ENCODE data around the gene COX7A2. TPM values are rescaled to one million over a fixed set of nuclear protein-coding genes. Genes with fewer than 3 reads are reported as not detected.

The COX7A2 gene
- total RNA-seq, 2 experiments from 2014 or later: 469 to 471 TPM

DNA sequence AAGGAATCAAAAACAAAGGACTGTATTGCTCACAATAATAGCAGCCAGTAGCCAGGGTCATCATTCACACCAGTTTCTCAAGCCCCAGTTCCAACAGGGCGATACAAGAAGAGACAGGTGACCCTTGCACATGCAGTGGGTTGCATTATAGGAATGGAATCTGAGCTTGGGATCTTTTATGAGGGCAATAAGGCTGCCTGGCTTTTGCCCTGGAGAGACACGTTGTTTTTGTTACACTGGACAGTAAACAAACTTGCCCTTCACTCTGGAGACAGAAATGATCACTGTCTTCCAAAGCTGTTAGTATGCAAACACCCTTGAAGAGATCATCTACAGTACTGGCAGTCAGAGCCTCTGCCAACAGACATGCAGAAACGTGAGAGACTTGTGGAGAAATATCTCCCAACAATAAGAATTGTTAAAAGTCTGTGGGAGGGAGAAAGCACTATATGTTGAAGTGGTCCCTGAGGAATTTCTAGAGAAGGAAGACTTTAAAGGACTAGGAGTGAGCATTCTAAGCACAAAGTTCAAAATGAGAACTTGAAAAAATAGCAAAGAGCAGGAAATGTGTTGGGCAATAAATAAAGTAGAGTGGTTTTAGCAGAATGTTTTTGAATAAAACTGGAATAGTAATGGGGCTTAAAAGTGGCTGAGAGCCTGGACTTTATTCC, 31.5 kb downstream of the COX7A2 start:
- Mint-ChIP-seq H3K4me3 (no peak overlapping the region), H3K27ac (no peak overlapping the region), H3K4me1 (peaks cover 19% of the 10 kb centered on the region), H3K36me3 (ENCODE audit: low read depth) (no peaks in the 10 kb centered on the region), H3K9me3 (no peaks in the 10 kb centered on the region), H3K27me3 (peaks cover 37% of the 10 kb centered on the region)
- CTCF ChIA-PET: interaction anchor here (0.5 to 6.1 kb wide), 10 partner anchors 7 to 1479 kb away, joined by 3 to 53 read pairs (median 7); no protein-coding TSS in a partner anchor
- POLR2A ChIA-PET: interaction anchor here (0.6 kb wide), 1 partner anchor 330 kb away, joined by 3 read pairs; no protein-coding TSS in a partner anchor
- DNase-seq: no peak

DNA sequence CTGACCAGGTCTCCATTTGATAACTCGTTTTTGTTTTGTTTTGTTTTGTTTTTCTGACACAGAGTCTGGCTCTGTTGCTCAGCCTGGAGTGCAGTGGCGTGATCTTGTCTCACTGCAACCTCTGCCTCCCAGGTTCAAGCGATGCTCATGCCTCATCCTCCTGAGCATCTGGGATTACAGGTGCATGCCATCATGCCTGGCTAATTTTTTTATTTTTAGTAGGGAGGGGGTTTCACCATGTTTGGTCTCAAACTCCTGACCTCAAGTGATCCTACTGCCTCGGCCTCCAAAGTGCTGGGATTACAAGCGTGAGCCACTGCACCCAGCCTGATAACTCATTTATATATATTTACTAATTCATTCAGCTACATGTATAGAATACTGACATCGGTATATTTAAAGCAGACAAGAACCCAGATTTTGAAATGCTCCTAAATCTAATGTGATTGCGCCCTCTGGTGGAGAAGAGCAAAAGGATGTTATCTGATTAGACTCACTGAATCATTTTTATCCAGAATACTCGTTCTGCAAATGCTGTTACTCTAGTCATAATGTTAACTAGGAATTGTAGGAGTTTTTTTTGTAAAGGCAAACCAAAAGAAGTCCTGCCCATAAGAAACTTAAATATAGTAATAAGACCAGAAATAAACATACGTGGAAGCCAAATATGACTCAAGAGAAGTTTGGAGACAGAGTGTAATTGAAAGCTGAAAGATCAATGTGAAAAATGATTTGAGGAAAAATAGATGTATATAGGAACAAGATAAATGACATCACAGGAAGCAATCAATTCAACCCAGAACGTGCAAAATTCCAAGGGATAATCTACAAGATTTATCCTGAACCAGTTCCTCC, 32.5 kb downstream of the COX7A2 start:
- ChIA-PET POLR2A (interaction anchor here (0.6 kb wide), 1 partner anchor 331 kb away, joined by 3 read pairs; no protein-coding TSS in a partner anchor), CTCF (interaction anchor here (0.5 to 6.1 kb wide), 18 partner anchors 8 to 1478 kb away, joined by 3 to 53 read pairs (median 4); partner anchors contain the start of gene COX7A2)
- no peak overlapping the region for H3K27ac Mint-ChIP-seq
- H3K27me3 Mint-ChIP-seq: peaks cover 44% of the 10 kb centered on the region
- H3K4me3 Mint-ChIP-seq: no peak overlapping the region
- H3K36me3 Mint-ChIP-seq (ENCODE audit: low read depth): no peaks in the 10 kb centered on the region
- DNase-seq: peak; percentile 39
- no peaks in the 10 kb centered on the region for H3K9me3 Mint-ChIP-seq
- H3K4me1 Mint-ChIP-seq: peaks cover 27% of the 10 kb centered on the region

DNA sequence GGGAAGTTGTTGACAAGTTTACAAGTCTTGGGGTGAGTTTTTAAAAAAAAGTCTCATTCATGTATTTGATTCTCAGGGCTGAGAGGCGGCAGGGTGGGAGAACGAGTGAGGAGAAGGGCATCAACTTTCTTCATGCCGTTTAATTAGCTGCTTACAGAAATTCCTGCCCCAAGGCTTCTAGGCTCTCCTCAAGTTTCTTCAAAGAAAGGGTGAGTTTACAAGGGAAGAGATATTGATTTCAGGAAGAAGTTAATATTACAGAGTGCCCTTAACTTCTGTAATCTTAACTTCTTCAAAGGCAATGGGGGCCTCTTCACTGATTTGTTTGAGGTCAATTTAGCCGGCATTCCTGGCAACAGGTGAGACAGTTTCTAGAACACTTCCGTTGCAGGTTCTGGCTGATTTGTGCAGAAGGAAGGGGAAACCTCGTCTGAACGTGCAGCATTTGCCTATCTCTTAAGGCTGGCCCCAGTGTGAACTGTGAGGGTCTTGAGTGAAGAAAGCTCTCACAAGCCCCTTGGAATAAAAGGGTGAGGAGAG, 34.3 kb downstream of the COX7A2 start:
- CTCF ChIA-PET: interaction anchor here (0.5 to 6.1 kb wide), 28 partner anchors 8 to 1476 kb away, joined by 3 to 53 read pairs (median 3); no protein-coding TSS in a partner anchor
- H3K27me3 Mint-ChIP-seq: peaks cover 62% of the 10 kb centered on the region
- H3K36me3 Mint-ChIP-seq (ENCODE audit: low read depth): no peaks in the 10 kb centered on the region
- peaks cover 44% of the 10 kb centered on the region for H3K4me1 Mint-ChIP-seq
- no peak overlapping the region for H3K4me3 Mint-ChIP-seq
- no peak overlapping the region for H3K27ac Mint-ChIP-seq
- H3K9me3 Mint-ChIP-seq: no peaks in the 10 kb centered on the region
- DNase-seq: no peak
- POLR2A ChIA-PET: no interaction called here

DNA sequence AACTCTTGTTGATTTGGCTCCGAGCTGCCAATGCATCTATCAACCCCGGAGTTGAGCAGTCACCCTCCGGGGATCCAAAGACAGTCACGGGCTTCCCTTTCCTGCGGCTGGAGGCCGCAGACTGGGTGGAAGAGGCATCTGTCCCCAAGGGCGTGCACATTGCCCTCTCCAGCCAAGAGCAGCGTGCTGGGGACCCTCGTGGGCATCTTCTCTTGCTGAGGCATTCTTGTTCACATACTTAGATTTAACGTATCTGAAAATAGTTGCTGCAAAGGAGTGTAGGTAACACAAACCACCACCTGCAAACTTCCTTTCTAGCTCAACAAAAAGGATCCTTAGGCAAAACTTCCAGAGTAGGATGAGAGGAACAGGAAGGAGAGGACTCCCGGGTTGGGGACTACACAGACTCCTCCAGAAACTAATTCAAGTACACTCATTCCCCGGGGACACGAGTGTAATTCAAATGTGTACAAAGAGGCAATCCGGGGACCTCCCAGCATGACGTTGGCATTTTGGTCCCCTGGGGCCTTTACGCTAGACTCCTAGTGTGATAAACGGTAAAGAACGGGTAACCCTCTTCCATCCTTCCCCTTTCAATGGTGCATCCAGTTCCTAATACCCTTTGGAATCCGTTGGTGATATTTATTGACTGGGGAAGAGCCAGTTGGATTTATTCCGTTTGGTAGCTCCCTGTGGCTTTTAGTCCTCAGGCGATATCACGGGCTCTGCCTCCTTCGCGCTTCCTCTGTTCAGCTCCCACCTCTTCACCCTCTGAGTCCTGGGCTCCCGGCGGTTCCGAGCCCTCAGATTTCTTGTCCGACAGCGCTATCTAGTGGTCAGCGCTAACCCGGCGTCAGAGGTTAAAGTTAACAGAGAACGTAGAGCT, 35.1 kb downstream of the COX7A2 start:
- Mint-ChIP-seq H3K4me3 (peak overlapping the region; percentile 30), H3K36me3 (ENCODE audit: low read depth) (no peaks in the 10 kb centered on the region), H3K27me3 (peaks cover 69% of the 10 kb centered on the region), H3K9me3 (no peaks in the 10 kb centered on the region), H3K4me1 (peaks cover 48% of the 10 kb centered on the region), H3K27ac (no peak overlapping the region)
- DNase-seq: peak; percentile 83
- POLR2A ChIA-PET: no interaction called here
- CTCF ChIA-PET: interaction anchor here (0.5 to 6.1 kb wide), 24 partner anchors 9 to 1476 kb away, joined by 3 to 53 read pairs (median 3); no protein-coding TSS in a partner anchor

DNA sequence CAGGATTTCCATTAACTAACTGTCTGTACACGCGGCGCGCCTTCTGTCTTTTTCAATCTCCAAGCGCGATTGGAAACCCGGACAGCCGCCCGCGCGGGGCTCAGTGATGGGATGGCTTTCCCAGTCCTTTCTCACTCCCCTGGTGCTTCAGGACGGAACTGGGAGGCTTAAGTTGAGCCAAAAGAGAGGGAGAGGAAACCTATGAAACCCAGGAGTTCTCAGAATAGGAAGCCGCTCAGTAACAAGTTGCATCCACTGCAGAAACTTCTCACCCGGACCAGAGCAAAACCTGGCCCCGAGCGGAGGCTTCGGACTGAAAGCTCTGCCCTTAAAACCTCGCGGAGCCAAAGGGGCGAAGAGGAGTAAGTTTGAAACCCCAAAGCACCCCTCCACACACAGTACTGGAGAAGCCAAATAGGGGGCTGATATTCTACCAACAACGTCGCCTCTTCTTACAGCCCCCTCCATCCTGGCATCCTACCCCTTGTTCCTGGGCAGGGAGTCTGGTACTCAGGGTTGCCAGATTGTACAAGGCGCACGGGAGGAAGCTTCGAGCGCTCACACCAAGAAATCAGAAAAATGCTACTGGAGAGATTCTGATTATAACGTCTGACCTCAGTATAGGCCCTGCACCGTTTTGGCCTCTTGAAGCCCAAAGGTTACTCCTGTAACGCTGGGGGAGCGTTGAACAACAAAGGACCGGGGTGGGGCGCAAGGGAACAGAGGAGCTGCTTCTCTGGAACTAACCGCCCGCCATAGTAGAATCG, 36.8 kb downstream of the COX7A2 start:
- CTCF ChIA-PET: interaction anchor here (3.3 to 6.1 kb wide), 2 partner anchors 1115 to 1469 kb away, joined by 12 to 53 read pairs; no protein-coding TSS in a partner anchor
- Mint-ChIP-seq H3K4me1 (peaks cover 53% of the 10 kb centered on the region), H3K27me3 (peaks cover 82% of the 10 kb centered on the region), H3K27ac (no peak overlapping the region), H3K36me3 (ENCODE audit: low read depth) (peaks cover 4% of the 10 kb centered on the region), H3K4me3 (no peak overlapping the region), H3K9me3 (no peaks in the 10 kb centered on the region)
- POLR2A ChIA-PET: no interaction called here
- no peak for DNase-seq

DNA sequence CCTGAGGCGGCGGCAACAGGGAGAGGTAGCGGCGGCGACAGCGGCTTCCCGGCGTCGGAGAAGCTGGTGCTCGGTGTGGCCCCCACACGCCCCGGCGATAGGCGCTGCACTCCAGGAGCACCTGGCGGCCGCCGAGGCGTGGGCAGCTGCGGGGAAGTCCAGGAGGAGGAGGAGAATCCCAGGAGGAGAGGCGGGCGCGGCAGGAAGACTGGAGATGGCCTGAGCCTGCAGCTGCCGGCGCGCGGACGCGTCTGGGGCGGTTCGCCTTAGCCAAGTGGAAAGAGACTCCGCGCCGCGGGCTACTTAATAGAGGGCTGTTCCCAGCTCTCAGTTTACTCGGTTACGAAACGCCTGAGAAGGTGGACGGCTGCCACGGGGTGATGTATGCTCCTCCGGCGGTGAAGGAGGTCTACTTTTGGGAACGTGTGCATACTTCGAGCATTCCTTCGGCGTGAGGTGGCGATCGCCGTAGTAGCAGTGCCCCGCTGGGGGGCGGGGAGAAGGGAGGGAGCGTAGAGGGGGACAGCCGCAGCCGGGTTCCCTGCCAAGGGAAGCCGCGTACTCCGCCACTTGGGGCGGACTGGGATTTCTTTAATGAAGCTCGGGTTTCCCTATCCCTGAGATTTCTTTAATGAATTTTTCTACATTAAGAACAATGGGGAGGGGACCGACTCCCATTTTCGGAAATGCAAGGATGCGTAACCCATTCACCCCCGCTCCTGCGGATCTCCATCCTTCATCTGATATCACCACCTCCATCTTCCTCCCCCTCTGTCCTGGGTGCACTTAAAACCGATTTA, 37.6 kb downstream of the COX7A2 start, which contains the start of gene COL12A1:
TSS of gene COL12A1 (minus strand) at position 278 of the 800 bp plus-strand sequence. CDS start 3,261 bp downstream, outside the sequence.
- no peak for DNase-seq
- CTCF ChIA-PET: interaction anchor here (3.3 to 6.1 kb wide), 2 partner anchors 1114 to 1468 kb away, joined by 12 to 53 read pairs; no protein-coding TSS in a partner anchor
- Mint-ChIP-seq H3K27me3 (peaks cover 86% of the 10 kb centered on the region), H3K9me3 (no peaks in the 10 kb centered on the region), H3K36me3 (ENCODE audit: low read depth) (peaks cover 4% of the 10 kb centered on the region), H3K4me3 (peak within 1 kb of the TSS; percentile 55), H3K27ac (no peak within 1 kb of the TSS), H3K4me1 (peaks cover 53% of the 10 kb centered on the region)
- POLR2A ChIA-PET: no interaction called here

DNA sequence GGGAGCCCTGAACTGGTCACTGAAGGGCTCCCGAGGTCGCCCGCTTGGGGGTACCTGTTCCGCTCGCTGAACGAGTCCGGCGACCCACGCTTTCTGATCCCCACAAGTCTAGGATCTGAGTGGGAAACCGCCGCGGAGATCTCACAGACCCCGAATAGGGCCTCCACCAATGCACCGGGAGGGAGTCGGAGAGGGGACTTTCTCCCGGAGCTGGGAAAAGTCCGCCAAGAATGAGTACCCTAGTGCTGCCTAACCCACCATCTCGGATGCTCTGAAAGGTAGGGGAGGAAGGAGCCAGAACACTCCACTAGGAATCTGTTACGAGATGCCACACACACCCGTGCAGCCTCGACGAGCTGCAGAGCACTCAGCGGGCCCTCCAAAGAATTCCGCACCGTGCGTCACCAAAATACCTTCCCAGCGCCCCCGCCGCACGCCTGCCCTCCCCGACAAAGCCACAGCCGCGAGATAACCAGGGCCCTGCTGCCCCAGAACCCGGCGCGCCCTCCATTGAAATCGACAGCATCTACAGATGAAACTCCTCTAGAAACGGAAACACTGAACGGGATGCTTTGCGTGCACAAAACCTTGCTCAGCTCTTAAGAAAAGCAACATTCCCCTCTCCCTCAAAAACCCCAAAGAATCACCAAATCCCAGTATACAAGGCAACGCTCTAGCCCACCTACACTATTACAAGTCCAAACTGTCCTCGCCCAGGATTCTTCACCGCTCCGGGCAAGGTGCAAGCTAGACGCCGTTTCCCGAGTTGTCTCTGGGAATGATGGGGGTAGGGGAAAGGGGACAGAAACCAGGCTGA, 38.4 kb downstream of the COX7A2 start:
- DNase-seq: peak; percentile 24
- Mint-ChIP-seq H3K36me3 (ENCODE audit: low read depth) (peaks cover 4% of the 10 kb centered on the region), H3K4me1 (peaks cover 53% of the 10 kb centered on the region), H3K4me3 (peak overlapping the region; percentile 55), H3K27me3 (peaks cover 84% of the 10 kb centered on the region), H3K9me3 (no peaks in the 10 kb centered on the region), H3K27ac (no peak overlapping the region)
- ChIA-PET POLR2A (no interaction called here), CTCF (interaction anchor here (1.8 to 3.3 kb wide), 2 partner anchors 38 to 1467 kb away, joined by 4 to 12 read pairs; partner anchors contain the start of gene COX7A2)

DNA sequence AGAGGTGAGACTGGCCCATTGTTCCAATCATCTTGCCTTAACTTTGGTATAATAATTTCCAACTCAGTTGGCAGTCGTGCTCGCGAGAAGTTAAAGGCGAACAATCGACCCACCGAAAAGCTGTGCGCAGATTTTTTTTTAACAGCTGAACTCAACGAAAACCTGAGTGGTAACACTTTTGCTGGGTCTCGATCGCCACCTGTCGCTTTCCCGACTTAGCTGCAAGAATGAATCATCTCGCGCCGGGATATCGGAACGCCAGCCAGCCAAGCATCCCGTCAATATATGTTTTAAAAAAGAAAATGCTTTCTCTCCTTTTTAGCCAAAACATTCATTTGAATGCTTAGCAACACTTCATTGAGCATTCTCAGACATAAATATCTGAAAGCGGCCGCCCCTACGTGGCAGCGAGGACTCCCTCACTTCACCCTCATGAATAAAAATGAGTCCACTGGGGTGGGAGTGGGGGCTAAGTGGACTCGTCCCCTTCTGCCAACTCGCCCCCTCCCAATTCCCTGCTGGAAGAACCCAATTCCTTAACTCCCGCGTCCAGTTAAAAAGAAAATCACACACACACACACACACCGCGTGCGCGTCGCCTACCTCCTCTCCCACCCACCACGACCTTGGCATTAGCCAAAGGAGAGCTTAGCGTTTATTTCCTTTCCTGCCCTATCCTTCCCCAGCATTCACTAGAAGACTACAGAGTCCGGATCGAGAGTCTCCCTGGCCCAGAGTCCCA, 39.2 kb downstream of the COX7A2 start:
- H3K4me3 Mint-ChIP-seq: no peak overlapping the region
- ChIA-PET POLR2A (no interaction called here), CTCF (interaction anchor here (0.7 to 3.3 kb wide), 11 partner anchors 23 to 1471 kb away, joined by 3 to 12 read pairs (median 3); partner anchors contain the start of gene COX7A2)
- peaks cover 4% of the 10 kb centered on the region for H3K36me3 Mint-ChIP-seq (ENCODE audit: low read depth)
- peaks cover 82% of the 10 kb centered on the region for H3K27me3 Mint-ChIP-seq
- H3K9me3 Mint-ChIP-seq: no peaks in the 10 kb centered on the region
- H3K4me1 Mint-ChIP-seq: peaks cover 53% of the 10 kb centered on the region
- DNase-seq: peak; percentile 49
- H3K27ac Mint-ChIP-seq: no peak overlapping the region

DNA sequence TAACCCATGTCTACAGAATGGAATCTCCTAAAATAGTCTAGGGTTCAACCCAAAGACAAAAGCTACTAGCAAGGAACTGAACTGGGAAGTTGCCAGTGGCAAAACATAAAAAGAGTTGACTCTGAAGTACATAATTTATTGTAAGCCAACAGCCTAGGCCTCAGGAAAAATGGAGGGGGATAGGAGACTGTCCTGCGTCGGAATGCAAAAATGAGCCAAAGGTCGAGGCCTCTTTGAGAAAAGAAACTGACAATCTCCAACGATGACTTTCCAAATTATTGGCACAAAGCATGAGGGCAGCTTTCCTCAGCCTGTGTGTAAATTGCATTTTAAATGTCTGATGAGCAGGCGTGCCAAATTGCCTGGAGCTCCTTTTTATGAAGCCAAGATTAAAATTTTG, 39.9 kb downstream of the COX7A2 start:
- H3K4me3 Mint-ChIP-seq: no peak overlapping the region
- no peak overlapping the region for H3K27ac Mint-ChIP-seq
- H3K4me1 Mint-ChIP-seq: peaks cover 49% of the 10 kb centered on the region
- no peak for DNase-seq
- H3K36me3 Mint-ChIP-seq (ENCODE audit: low read depth): peaks cover 4% of the 10 kb centered on the region
- POLR2A ChIA-PET: no interaction called here
- H3K9me3 Mint-ChIP-seq: no peaks in the 10 kb centered on the region
- peaks cover 80% of the 10 kb centered on the region for H3K27me3 Mint-ChIP-seq
- CTCF ChIA-PET: interaction anchor here (0.7 to 3.3 kb wide), 14 partner anchors 8 to 1470 kb away, joined by 3 to 12 read pairs (median 3); partner anchors contain the start of gene COX7A2

DNA sequence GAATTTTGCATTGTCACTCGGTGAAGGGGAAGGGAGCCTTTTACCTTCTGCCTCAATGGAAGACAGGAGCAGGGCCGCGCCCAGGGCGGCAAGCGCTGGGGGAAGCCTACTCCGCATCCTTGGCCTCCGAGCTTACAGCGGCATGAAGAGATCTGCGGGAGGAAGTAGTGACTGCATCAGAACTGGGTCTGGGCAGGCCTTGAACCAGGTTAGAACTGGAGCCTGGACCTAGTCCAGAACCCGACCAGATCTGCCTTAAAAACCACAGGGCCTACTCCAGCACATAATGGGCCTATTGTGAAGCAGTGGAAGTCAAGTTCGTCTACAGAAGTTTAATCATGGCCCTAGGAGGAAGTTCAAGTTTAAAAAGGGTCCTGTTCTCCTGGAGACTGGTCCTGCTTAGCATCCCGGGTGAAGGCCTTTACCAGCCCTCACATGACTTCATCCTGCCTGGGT, 40.9 kb downstream of the COX7A2 start:
- ChIA-PET CTCF (interaction anchor here (1.1 to 1.9 kb wide), 5 partner anchors 9 to 1469 kb away, joined by 3 to 10 read pairs (median 3); no protein-coding TSS in a partner anchor), POLR2A (no interaction called here)
- peaks cover 4% of the 10 kb centered on the region for H3K36me3 Mint-ChIP-seq (ENCODE audit: low read depth)
- peaks cover 73% of the 10 kb centered on the region for H3K27me3 Mint-ChIP-seq
- H3K27ac Mint-ChIP-seq: no peak overlapping the region
- no peaks in the 10 kb centered on the region for H3K9me3 Mint-ChIP-seq
- H3K4me3 Mint-ChIP-seq: no peak overlapping the region
- no peak for DNase-seq
- H3K4me1 Mint-ChIP-seq: peaks cover 41% of the 10 kb centered on the region

Data from activated CD4-positive, alpha-beta memory T cell treated with anti-CD3 and anti-CD28 coated beads, Interleukin-2, amount 10 ng/mL, durations not matched to agents 7 days and 5 days (primary cell).